ENCODE measurements around the gene MRPL34.

Gene MRPL34

DNA sequence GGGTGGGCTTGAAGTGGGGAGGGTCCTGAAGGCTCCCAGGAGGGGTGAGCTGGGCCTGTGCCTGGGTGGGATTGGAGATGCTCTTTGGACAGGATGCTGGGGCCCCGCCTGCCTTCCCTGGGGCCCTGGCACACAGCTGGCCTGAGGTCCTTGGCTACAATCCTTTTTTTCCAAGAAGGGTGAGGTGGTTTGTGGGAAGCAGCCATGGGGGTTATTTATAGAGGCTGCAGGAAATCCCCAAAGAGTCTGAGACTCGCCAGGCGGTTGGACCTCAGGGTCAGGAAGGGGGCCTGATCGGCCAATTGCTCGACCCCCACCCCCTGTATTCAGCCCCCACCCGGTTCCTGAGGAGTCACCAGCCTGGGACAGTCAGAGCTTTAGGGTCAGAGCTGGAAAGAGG is 41.7 kb downstream of the MRPL34 start:
- no peak for DNase-seq

DNA sequence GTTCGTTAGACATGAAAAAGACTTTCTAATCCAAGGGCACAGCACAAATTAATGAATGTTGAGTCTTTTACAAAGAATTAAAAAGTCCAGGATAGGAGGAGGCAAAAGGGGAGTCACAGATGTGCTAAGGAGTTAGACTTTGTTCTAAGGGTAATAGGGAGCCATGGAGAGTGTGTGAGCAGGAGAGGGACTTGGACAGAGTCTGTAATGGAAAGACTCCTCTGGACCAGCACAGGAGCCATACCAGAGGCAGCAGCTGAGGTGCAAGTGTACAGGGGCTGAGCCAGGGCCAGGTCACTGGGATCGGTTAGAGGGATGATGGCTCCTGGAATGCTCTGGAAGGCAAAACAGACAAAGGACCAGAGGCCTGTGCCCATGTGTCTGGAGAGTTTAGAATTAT is 42.2 kb downstream of the MRPL34 start:
- DNase-seq = no peak

DNA sequence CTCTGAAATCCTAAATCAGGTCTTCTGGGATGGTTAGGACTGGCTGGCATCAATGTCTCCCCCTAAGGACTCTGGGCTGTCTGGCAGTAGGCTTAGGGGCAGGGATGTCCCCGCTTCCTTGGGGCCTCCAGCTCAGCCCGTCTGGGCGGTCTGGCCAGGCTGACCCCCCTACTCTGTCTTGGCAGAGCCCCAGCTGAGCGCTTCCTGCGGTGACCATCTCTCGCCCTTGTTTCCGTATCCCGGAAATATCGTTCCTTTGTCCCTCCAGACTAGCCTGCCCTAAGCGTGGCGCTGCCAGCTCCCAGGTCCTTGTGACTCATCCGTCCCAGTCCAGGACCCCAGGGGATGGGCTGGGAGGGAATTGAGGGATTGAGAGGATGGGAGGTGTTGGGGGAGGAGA is 43.0 kb downstream of the MRPL34 start:
- no peak for DNase-seq

DNA sequence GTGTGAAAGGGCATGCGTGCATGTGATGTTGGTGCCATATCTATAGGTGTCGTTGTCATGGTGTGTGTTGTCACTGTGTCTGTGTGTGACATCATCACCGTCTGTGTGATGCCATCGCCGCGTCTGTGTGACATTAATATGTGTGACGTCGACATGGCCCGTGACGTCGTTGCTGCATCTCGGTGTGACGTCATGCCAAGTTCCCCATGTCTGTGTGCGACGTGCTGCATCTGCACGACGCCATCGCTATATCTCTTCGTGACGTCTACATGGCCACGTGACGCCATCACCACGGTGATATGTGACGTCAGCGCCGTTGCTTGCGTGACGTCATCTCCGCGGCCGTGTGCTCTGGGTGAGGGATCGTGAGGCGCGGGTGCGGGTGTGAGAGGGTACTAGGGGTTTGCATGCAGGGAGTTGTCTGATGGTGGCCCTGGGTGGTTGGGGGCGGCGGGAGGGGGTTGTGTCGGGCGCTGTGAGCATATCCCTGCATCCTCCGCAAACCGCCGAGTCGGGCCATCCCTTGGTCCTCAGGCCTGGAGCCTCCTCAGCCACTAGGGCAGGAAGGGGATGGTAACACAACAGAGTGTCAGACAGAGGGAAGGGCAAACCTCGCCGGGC is 46.3 kb downstream of the MRPL34 start:
- no peak for DNase-seq

- no peak for DNase-seq
Observed at GRCh38 chr19:17352608-17353280, 47.1 kb downstream of the MRPL34 start.

DNA sequence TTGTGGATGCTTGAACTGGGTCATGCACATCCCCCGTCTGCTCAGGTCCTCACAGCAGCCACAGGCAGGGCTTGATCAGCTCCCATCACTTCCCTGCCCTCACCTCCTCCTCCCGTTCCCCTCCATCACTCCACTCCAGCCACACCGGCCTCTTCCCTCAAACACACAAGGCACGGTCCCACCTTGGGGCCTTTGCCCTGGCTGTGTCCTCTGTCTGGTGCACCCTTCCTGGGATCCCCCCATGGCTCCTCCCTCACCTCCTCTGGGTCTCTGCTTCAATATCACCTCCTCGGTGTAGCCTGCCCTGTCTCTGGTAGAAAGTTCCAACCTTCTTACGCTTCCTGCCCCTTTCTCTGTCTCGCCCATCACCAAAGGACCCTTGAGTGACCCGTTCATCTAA is 47.7 kb downstream of the MRPL34 start:
- no peak for DNase-seq
